WTC11 (cell line): ENCODE measurements around the gene HOXD13.

Experiments
- ETV6 ChIP-seq: sonication (generic); formaldehyde crosslinking; IDR thresholded peaks from 2 replicates; pipeline ENCODE4 v1.8.1; 2022; ENCODE audit warnings: mild to moderate bottlenecking, missing genetic modification reagents
- RELA ChIP-seq: sonication (generic); formaldehyde crosslinking; IDR thresholded peaks from 2 replicates; pipeline ENCODE4 v1.8.1; 2022; ENCODE audit warnings: missing genetic modification reagents, mild to moderate bottlenecking, borderline replicate concordance
- TEAD4 ChIP-seq: sonication (generic); formaldehyde crosslinking; IDR thresholded peaks from 2 replicates; pipeline ENCODE4 v1.8.0; 2022; ENCODE audit warnings: mild to moderate bottlenecking, missing genetic modification reagents
- TF ChIP-seq, protein P1 (sequence below): sonication (generic); formaldehyde crosslinking; IDR thresholded peaks from 2 replicates; pipeline ENCODE4 v1.8.1; 2023; ENCODE audit warnings: mild to moderate bottlenecking, missing genetic modification reagents, moderate library complexity
- TF ChIP-seq, protein P2 (sequence below): fragments of 200-600 bp; IDR thresholded peaks from 2 replicates; pipeline ENCODE4 v1.8.0; 2022; ENCODE audit warnings: antibody characterized with exemption
- TF ChIP-seq, protein P3 (sequence below): sonication (generic); formaldehyde crosslinking; IDR thresholded peaks from 2 replicates; pipeline ENCODE4 v1.8.0; 2022; ENCODE audit warnings: mild to moderate bottlenecking, missing genetic modification reagents

DNA sequence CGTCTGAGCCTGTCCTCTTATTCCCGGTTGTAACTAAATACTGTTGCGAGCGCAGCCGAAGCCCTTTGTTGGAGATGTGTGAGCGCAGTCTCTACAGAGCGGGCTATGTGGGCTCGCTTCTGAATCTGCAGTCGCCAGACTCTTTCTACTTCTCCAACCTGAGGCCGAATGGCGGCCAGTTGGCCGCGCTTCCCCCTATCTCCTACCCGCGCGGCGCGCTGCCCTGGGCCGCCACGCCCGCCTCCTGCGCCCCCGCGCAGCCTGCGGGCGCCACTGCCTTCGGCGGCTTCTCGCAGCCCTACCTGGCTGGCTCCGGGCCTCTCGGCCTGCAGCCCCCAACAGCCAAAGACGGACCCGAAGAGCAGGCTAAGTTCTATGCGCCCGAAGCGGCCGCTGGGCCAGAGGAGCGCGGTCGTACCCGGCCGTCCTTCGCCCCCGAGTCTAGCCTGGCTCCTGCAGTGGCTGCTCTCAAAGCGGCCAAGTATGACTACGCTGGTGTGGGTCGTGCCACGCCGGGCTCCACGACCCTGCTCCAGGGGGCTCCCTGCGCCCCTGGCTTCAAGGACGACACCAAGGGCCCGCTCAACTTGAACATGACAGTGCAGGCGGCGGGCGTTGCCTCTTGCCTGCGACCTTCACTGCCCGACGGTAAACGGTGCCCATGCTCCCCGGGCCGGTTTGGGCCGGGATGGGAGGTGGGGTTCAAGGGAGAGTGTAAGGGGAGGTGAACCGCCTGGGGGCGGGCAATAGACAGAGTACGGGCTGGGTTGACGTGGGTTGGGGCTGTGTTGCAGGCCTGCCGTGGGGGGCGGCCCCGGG, 7.4 kb downstream of the HOXD13 start, which contains the start of gene HOXD12:
- TF ChIP-seq, protein P1, sequence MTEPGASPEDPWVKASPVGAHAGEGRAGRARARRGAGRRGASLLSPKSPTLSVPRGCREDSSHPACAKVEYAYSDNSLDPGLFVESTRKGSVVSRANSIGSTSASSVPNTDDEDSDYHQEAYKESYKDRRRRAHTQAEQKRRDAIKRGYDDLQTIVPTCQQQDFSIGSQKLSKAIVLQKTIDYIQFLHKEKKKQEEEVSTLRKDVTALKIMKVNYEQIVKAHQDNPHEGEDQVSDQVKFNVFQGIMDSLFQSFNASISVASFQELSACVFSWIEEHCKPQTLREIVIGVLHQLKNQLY = no peak
- TF ChIP-seq, protein P2, sequence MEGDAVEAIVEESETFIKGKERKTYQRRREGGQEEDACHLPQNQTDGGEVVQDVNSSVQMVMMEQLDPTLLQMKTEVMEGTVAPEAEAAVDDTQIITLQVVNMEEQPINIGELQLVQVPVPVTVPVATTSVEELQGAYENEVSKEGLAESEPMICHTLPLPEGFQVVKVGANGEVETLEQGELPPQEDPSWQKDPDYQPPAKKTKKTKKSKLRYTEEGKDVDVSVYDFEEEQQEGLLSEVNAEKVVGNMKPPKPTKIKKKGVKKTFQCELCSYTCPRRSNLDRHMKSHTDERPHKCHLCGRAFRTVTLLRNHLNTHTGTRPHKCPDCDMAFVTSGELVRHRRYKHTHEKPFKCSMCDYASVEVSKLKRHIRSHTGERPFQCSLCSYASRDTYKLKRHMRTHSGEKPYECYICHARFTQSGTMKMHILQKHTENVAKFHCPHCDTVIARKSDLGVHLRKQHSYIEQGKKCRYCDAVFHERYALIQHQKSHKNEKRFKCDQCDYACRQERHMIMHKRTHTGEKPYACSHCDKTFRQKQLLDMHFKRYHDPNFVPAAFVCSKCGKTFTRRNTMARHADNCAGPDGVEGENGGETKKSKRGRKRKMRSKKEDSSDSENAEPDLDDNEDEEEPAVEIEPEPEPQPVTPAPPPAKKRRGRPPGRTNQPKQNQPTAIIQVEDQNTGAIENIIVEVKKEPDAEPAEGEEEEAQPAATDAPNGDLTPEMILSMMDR = no peak
- no peak for TF ChIP-seq TEAD4
- TF ChIP-seq, protein P3, sequence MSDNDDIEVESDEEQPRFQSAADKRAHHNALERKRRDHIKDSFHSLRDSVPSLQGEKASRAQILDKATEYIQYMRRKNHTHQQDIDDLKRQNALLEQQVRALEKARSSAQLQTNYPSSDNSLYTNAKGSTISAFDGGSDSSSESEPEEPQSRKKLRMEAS (CRISPR knock-in tag) = no peak
- TF ChIP-seq RELA = no peak
- TF ChIP-seq ETV6 (CRISPR knock-in tag) = no peak
